SK-N-SH (cell line): ENCODE measurements around the gene BCAS3.

Source experiments
- NRF1 ChIP-seq: IDR thresholded peaks from 2 replicates; pipeline ENCODE4 v1.6.1; 2012; ENCODE audit warnings: low read depth, mild to moderate bottlenecking, low read length
- POLR2AphosphoS5 ChIP-seq: IDR thresholded peaks from 2 replicates; pipeline ENCODE4 v1.6.1; 2012; ENCODE audit warnings: low read depth, low read length
- RAD21 ChIP-seq: IDR thresholded peaks from 2 replicates; pipeline ENCODE4 v1.6.1; 2012; ENCODE audit warnings: mild to moderate bottlenecking, low read length
- SIN3A ChIP-seq: IDR thresholded peaks from 2 replicates; pipeline ENCODE4 v1.6.1; 2012; ENCODE audit warnings: low read depth, mild to moderate bottlenecking, low read length, moderate library complexity, borderline replicate concordance
- TF ChIP-seq, protein P1 (sequence below): fragments of 200-600 bp; sonication (generic); IDR thresholded peaks from 2 replicates; pipeline ENCODE4 v1.6.1; 2017; ENCODE audit warnings: antibody characterized with exemption, mild to moderate bottlenecking, moderate library complexity
- TF ChIP-seq, protein P2 (sequence below): IDR thresholded peaks from 2 replicates; pipeline ENCODE4 v1.6.1; 2012; ENCODE audit warnings: mild to moderate bottlenecking, low read depth, low read length, moderate library complexity

DNA sequence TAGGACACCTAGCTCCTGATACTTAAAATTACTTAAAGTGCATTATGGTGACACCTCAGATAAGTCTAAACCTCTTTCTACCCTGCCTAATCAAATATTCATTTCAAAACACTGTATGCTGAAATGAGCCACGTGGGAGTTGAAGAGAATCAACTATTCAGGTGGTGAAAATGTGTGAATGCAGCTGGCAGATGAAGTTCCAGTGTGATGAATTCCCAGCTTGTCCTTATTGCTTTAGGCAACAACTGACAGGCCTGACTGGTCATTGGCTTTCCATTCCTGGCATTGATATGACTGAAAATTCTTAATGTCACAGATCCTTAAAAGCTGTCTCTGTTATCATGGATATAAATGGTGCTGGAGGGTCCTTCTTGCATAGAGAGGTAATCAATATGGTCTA is 420.1 kb downstream of the BCAS3 start:
- TF ChIP-seq NRF1 (no peak), RAD21 (no peak), POLR2AphosphoS5 (no peak), SIN3A (no peak)
- TF ChIP-seq, protein P1, sequence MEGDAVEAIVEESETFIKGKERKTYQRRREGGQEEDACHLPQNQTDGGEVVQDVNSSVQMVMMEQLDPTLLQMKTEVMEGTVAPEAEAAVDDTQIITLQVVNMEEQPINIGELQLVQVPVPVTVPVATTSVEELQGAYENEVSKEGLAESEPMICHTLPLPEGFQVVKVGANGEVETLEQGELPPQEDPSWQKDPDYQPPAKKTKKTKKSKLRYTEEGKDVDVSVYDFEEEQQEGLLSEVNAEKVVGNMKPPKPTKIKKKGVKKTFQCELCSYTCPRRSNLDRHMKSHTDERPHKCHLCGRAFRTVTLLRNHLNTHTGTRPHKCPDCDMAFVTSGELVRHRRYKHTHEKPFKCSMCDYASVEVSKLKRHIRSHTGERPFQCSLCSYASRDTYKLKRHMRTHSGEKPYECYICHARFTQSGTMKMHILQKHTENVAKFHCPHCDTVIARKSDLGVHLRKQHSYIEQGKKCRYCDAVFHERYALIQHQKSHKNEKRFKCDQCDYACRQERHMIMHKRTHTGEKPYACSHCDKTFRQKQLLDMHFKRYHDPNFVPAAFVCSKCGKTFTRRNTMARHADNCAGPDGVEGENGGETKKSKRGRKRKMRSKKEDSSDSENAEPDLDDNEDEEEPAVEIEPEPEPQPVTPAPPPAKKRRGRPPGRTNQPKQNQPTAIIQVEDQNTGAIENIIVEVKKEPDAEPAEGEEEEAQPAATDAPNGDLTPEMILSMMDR = no peak
- TF ChIP-seq, protein P2, sequence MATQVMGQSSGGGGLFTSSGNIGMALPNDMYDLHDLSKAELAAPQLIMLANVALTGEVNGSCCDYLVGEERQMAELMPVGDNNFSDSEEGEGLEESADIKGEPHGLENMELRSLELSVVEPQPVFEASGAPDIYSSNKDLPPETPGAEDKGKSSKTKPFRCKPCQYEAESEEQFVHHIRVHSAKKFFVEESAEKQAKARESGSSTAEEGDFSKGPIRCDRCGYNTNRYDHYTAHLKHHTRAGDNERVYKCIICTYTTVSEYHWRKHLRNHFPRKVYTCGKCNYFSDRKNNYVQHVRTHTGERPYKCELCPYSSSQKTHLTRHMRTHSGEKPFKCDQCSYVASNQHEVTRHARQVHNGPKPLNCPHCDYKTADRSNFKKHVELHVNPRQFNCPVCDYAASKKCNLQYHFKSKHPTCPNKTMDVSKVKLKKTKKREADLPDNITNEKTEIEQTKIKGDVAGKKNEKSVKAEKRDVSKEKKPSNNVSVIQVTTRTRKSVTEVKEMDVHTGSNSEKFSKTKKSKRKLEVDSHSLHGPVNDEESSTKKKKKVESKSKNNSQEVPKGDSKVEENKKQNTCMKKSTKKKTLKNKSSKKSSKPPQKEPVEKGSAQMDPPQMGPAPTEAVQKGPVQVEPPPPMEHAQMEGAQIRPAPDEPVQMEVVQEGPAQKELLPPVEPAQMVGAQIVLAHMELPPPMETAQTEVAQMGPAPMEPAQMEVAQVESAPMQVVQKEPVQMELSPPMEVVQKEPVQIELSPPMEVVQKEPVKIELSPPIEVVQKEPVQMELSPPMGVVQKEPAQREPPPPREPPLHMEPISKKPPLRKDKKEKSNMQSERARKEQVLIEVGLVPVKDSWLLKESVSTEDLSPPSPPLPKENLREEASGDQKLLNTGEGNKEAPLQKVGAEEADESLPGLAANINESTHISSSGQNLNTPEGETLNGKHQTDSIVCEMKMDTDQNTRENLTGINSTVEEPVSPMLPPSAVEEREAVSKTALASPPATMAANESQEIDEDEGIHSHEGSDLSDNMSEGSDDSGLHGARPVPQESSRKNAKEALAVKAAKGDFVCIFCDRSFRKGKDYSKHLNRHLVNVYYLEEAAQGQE = no peak
